ENCODE results near the gene PSRC1.

Gene PSRC1

GRCh38 chr1:109315288-109315687, 32.3 kb upstream of the PSRC1 start:
- no peak overlapping the region for H3K27ac ChIP-seq
- ChIA-PET POLR2A (ENCODE audit: low non-redundant PET) (no interaction called here), CTCF (interaction anchor here (0.6 to 0.7 kb wide), 2 partner anchors 185 to 677 kb away, joined by 3 to 8 read pairs; no protein-coding TSS in a partner anchor)
- no peak for TF ChIP-seq CTCF (conservative IDR thresholded peaks at IDR 0.05; ENCODE audit: low read depth)
- no peak for DNase-seq (ENCODE audit: low spot score)

- TF ChIP-seq CTCF (conservative IDR thresholded peaks at IDR 0.05; ENCODE audit: low read depth) = no peak
- DNase-seq (ENCODE audit: low spot score) = no peak
- no peak overlapping the region for H3K27ac ChIP-seq
- ChIA-PET POLR2A (ENCODE audit: low non-redundant PET) (no interaction called here), CTCF (no interaction called here)
Observed at GRCh38 chr1:109314795-109315194, 31.9 kb upstream of the PSRC1 start.

- POLR2A ChIA-PET (ENCODE audit: low non-redundant PET) = no interaction called here
- DNase-seq (ENCODE audit: low spot score) = no peak
- CTCF ChIA-PET = interaction anchor here (0.7 kb wide), 1 partner anchor 219 kb away, joined by 4 read pairs; no protein-coding TSS in a partner anchor
- H3K27ac ChIP-seq = no peak overlapping the region
- no peak for TF ChIP-seq CTCF (conservative IDR thresholded peaks at IDR 0.05; ENCODE audit: low read depth)
Observed at GRCh38 chr1:109312978-109313775, 30.2 kb upstream of the PSRC1 start.

- ChIA-PET CTCF (interaction anchor here (0.7 kb wide), 1 partner anchor 23 kb away, joined by 4 read pairs; no protein-coding TSS in a partner anchor), POLR2A (ENCODE audit: low non-redundant PET) (no interaction called here)
- TF ChIP-seq CTCF (conservative IDR thresholded peaks at IDR 0.05; ENCODE audit: low read depth) = no peak
- no peak overlapping the region for H3K27ac ChIP-seq
- no peak for DNase-seq (ENCODE audit: low spot score)
Observed at GRCh38 chr1:109312246-109312645, 29.3 kb upstream of the PSRC1 start.

GRCh38 chr1:109309347-109309746, 26.4 kb upstream of the PSRC1 start:
- CTCF ChIA-PET = no interaction called here
- DNase-seq (ENCODE audit: low spot score) = no peak
- POLR2A ChIA-PET (ENCODE audit: low non-redundant PET) = no interaction called here
- H3K27ac ChIP-seq = no peak overlapping the region
- TF ChIP-seq CTCF (conservative IDR thresholded peaks at IDR 0.05; ENCODE audit: low read depth) = no peak

GRCh38 chr1:109307274-109308021, 24.5 kb upstream of the PSRC1 start:
- POLR2A ChIA-PET (ENCODE audit: low non-redundant PET) = interaction anchor here (0.5 kb wide), 1 partner anchor 38 kb away, joined by 3 read pairs; no protein-coding TSS in a partner anchor
- TF ChIP-seq CTCF (conservative IDR thresholded peaks at IDR 0.05; ENCODE audit: low read depth) = no peak
- no peak for DNase-seq (ENCODE audit: low spot score)
- CTCF ChIA-PET = interaction anchor here (1.3 kb wide), 1 partner anchor 10 kb away, joined by 5 read pairs; no protein-coding TSS in a partner anchor
- H3K27ac ChIP-seq = no peak overlapping the region

All from RWPE1 (cell line).